Panc1 (cell line): ENCODE measurements around the gene MEGF9. TPM values are rescaled to one million over a fixed set of nuclear protein-coding genes. Genes with fewer than 3 reads are reported as not detected.
A peak's percentile ranks its signal among the peaks of the same experiment; 100 is the strongest.

Experiments used
- ATAC-seq: fragments of 200-7000 bp; cut with Tn5 transposase; 2 replicates; pipeline ENCODE4 v1.9.1; 2020; ENCODE audit warnings: mild to moderate bottlenecking, moderate library complexity
- BruUV-seq: library from RNA; stranded (reverse); fragments of 400-500 nt; replicated peaks from 2 replicates; lab custom pipeline; 2021; lab: Mats Ljungman, UMichigan
- CTCF ChIA-PET: fragments of 300-600 bp; sonication (Branson Sonifier 250); formaldehyde crosslinking; loops from one replicate; lab custom pipeline; 2022; ENCODE audit warnings: antibody characterized with exemption; lab: Charles Lee
- POLR2A ChIA-PET: fragments of 300-600 bp; sonication (Branson Sonifier 250); formaldehyde crosslinking; loops from one replicate; lab custom pipeline; 2022; ENCODE audit warnings: antibody characterized with exemption; lab: Charles Lee
- DNase-seq: peaks from one replicate; pipeline ENCODE4 v3.0.0-alpha.2; 2010; ENCODE audit warnings: low read depth, low spot score
- H3K27ac ChIP-seq: 2 replicates; pipeline ENCODE4 v1.5.1; 2011; ENCODE audit warnings: mild to moderate bottlenecking, low read length, inconsistent platforms
- H3K27me3 ChIP-seq: fragments of 200-500 bp; sonication (Bioruptor generic); 2 replicates; pipeline ENCODE4 v1.6.0; 2014; ENCODE audit warnings: low read length, inconsistent platforms; ENCODE audit not compliant: control insufficient read depth, insufficient read depth
- H3K36me3 ChIP-seq: fragments of 200-500 bp; sonication (Bioruptor generic); 2 replicates; pipeline ENCODE4 v1.5.1; 2014; ENCODE audit warnings: inconsistent platforms, mild to moderate bottlenecking, low read length, moderate library complexity; ENCODE audit not compliant: control insufficient read depth, insufficient read depth
- H3K4me1 ChIP-seq: 2 replicates; pipeline ENCODE4 v1.5.1; 2011; ENCODE audit warnings: inconsistent platforms, mild to moderate bottlenecking, low read length, moderate library complexity; ENCODE audit not compliant: control insufficient read depth, insufficient read depth
- H3K4me3 ChIP-seq, 2 experiments: 2 replicates each; pipeline ENCODE4 v1.5.1; 2011 to 2012; ENCODE audit warnings: low read depth in 2 of 2, low read length in 2 of 2, mild to moderate bottlenecking in 2 of 2, inconsistent platforms in 1 of 2, moderate library complexity in 1 of 2
- H3K9me3 ChIP-seq: fragments of 200-500 bp; sonication (Bioruptor generic); 2 replicates; pipeline ENCODE4 v1.5.1; 2014; ENCODE audit warnings: low read depth, mild to moderate bottlenecking, inconsistent platforms, low read length, moderate library complexity; ENCODE audit not compliant: control insufficient read depth, insufficient read depth
- POLR2AphosphoS5 ChIP-seq: IDR thresholded peaks from 2 replicates; pipeline ENCODE4 v1.6.1; 2012; ENCODE audit warnings: mild to moderate bottlenecking, low read depth, low read length, moderate library complexity
- SIN3A ChIP-seq: IDR thresholded peaks from 2 replicates; pipeline ENCODE4 v1.6.1; 2012; ENCODE audit warnings: low read depth, mild to moderate bottlenecking, low read length, moderate library complexity, borderline replicate concordance; ENCODE audit not compliant: insufficient read depth
- TCF7L2 ChIP-seq: IDR thresholded peaks from 2 replicates; pipeline ENCODE4 v1.6.1; 2011; ENCODE audit warnings: mild to moderate bottlenecking, low read depth, low read length, inconsistent platforms
- in situ Hi-C: cut with HindIII; loops from 2 replicates; pipeline ENCODE4 v1.10.0; 2016; ENCODE audit warnings: low sequenced_read_pairs, low pct_unique_long_range_greater_than_20kb
- intact Hi-C: fragments of 100-400 bp; cut with micrococcal nuclease; formaldehyde crosslinking; loops from one replicate; pipeline ENCODE4 v1.10.0; 2022; ENCODE audit not compliant: unreplicated experiment
- total RNA-seq: library from RNA; stranded (reverse); gene quantifications from one replicate; pipeline ENCODE4 v1.2.1, GENCODE V29; 2021; ENCODE audit not compliant: unreplicated experiment
- TF ChIP-seq, protein P1 (sequence below): fragments of 450-650 bp; IDR thresholded peaks from 2 replicates; pipeline ENCODE4 v1.5.1; 2017; ENCODE audit warnings: mild to moderate bottlenecking
- TF ChIP-seq, protein P2 (sequence below), 2 experiments: IDR thresholded peaks; 2 replicates each; pipeline ENCODE4 v1.6.1; 2011 to 2012; ENCODE audit warnings: low read depth in 2 of 2, control low read depth in 1 of 2, low read length in 1 of 2, mild to moderate bottlenecking in 1 of 2, moderate library complexity in 1 of 2; ENCODE audit not compliant: insufficient read depth in 1 of 2

Gene MEGF9
- total RNA-seq, 1 experiment from 2014 or later, result 6.3 TPM

DNA sequence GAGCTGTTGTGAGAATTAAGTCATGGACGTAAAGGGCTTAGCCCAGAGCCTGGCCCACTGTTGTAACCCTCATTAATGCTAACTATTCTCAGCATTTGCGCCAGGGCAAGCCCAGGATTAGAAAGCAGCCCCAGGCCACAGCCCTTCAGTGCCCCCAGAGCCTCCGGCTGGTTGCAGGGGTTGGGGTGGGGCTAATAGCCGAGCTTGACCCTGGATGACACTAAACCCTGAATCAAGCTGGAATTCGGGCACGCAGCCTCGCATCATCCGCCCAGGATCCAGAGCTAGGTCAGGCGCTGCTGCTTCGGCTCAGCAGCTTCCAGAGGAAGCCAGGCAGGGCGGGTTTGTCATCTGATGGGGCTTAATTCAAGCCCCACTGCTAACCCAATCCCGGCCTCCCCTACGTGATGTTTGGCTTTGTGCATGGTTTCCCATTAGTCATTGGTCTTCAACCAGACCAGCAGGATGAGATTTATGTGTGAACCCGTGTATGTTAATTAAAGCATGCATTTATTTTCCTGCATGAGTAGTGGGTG, 1.2 kb upstream of the MEGF9 start:
- ATAC-seq (no peak), DNase-seq (no peak)
- TF ChIP-seq, protein P1, sequence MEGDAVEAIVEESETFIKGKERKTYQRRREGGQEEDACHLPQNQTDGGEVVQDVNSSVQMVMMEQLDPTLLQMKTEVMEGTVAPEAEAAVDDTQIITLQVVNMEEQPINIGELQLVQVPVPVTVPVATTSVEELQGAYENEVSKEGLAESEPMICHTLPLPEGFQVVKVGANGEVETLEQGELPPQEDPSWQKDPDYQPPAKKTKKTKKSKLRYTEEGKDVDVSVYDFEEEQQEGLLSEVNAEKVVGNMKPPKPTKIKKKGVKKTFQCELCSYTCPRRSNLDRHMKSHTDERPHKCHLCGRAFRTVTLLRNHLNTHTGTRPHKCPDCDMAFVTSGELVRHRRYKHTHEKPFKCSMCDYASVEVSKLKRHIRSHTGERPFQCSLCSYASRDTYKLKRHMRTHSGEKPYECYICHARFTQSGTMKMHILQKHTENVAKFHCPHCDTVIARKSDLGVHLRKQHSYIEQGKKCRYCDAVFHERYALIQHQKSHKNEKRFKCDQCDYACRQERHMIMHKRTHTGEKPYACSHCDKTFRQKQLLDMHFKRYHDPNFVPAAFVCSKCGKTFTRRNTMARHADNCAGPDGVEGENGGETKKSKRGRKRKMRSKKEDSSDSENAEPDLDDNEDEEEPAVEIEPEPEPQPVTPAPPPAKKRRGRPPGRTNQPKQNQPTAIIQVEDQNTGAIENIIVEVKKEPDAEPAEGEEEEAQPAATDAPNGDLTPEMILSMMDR, result no peak
- TF ChIP-seq SIN3A, result no peak
- TF ChIP-seq, protein P2, sequence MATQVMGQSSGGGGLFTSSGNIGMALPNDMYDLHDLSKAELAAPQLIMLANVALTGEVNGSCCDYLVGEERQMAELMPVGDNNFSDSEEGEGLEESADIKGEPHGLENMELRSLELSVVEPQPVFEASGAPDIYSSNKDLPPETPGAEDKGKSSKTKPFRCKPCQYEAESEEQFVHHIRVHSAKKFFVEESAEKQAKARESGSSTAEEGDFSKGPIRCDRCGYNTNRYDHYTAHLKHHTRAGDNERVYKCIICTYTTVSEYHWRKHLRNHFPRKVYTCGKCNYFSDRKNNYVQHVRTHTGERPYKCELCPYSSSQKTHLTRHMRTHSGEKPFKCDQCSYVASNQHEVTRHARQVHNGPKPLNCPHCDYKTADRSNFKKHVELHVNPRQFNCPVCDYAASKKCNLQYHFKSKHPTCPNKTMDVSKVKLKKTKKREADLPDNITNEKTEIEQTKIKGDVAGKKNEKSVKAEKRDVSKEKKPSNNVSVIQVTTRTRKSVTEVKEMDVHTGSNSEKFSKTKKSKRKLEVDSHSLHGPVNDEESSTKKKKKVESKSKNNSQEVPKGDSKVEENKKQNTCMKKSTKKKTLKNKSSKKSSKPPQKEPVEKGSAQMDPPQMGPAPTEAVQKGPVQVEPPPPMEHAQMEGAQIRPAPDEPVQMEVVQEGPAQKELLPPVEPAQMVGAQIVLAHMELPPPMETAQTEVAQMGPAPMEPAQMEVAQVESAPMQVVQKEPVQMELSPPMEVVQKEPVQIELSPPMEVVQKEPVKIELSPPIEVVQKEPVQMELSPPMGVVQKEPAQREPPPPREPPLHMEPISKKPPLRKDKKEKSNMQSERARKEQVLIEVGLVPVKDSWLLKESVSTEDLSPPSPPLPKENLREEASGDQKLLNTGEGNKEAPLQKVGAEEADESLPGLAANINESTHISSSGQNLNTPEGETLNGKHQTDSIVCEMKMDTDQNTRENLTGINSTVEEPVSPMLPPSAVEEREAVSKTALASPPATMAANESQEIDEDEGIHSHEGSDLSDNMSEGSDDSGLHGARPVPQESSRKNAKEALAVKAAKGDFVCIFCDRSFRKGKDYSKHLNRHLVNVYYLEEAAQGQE (IDR thresholded peaks at IDR 0.05; ENCODE audit: insufficient read depth in 1 of 2, low read depth in 2 of 2, low read length in 1 of 2), result no peak
- TF ChIP-seq TCF7L2, result no peak
- no peak for TF ChIP-seq POLR2AphosphoS5
- POLR2A ChIA-PET, result interaction anchor here (0.6 kb wide), 1 partner anchor 1400 kb away, joined by 5 read pairs; no protein-coding TSS in a partner anchor
- H3K4me1 ChIP-seq, result peaks cover 25% of the 10 kb centered on the region
- H3K4me3 ChIP-seq, result peak overlapping the region; percentile 66 to 75; a peak in 2 of 4 replicates
- CTCF ChIA-PET, result no interaction called here
- no peaks in the 10 kb centered on the region for H3K36me3 ChIP-seq
- H3K27ac ChIP-seq, result peak overlapping the region; percentile 76; the same call in 1 of the 2 replicates
- in situ Hi-C loops, result no loop called here
- no peaks in the 10 kb centered on the region for H3K9me3 ChIP-seq
- no TSS peak for BruUV-seq
- no peaks in the 10 kb centered on the region for H3K27me3 ChIP-seq
- intact Hi-C loops, result no loop called here

DNA sequence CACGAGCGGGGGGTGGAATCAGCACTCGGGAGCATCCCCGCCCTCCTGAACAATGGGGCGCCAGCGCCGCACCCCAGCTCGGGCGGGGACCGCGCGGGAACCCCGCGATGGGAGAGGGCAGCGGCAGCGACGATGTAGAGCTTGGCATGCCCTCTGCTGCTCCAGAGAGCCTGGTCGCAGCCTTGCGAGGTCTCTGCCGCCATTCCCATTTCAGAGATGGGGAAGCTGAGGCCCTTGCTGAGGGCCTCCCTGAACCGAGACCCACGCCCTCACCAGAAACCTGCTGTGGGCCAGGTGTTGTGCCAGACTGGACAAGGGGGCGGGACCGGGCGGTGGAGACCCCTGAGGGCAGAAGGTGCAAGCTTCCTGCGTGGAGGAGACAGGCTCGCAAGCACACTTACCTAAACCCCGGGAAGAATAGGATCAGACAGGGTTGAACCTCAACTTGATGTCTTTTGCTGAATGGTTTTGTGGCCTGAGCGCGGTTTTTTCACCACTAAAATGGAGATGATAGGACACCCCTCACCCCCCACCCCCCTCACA, 647 bp upstream of the MEGF9 start:
- no peak; the same call in 1 of the 2 replicates for TF ChIP-seq POLR2AphosphoS5
- TF ChIP-seq, protein P1, result no peak
- TF ChIP-seq TCF7L2, result no peak
- CTCF ChIA-PET, result no interaction called here
- in situ Hi-C loops, result no loop called here
- no peak; the same call in 1 of the 2 replicates for ATAC-seq
- Histone ChIP-seq H3K9me3 (no peaks in the 10 kb centered on the region), H3K4me1 (peaks cover 25% of the 10 kb centered on the region), H3K4me3 (peak overlapping the region; percentile 66 to 75), H3K27ac (peak overlapping the region; percentile 76), H3K27me3 (no peaks in the 10 kb centered on the region), H3K36me3 (no peaks in the 10 kb centered on the region)
- BruUV-seq, result no TSS peak
- intact Hi-C loops, result loop anchor here (5.0 kb wide), 1 partner anchor 98 kb away; no protein-coding TSS in a partner anchor
- POLR2A ChIA-PET, result no interaction called here
- DNase-seq, result no peak
